ENCODE results near the gene RNF19B. TPM values are rescaled to one million over a fixed set of nuclear protein-coding genes. Genes with fewer than 3 reads are reported as not detected.
A peak's percentile ranks its signal among the peaks of the same experiment; 100 is the strongest.
"Not testable (repeated sequence)": the region's sequence is repeated elsewhere in the genome, so short reads cannot be mapped to it uniquely, and the experiment has no call there.

RNF19B gene
- total RNA-seq, 2 experiments from 2014 or later = 14.0 to 15.8 TPM

- H3K27ac Mint-ChIP-seq = no peak overlapping the region
- no peaks in the 10 kb centered on the region for H3K9me3 Mint-ChIP-seq (ENCODE audit: insufficient read depth)
- no peak for ATAC-seq
- peaks cover 38% of the 10 kb centered on the region for H3K4me1 Mint-ChIP-seq (ENCODE audit: low read depth)
- no peak overlapping the region for H3K4me3 Mint-ChIP-seq
- CTCF ChIA-PET = no interaction called here
- H3K27me3 Mint-ChIP-seq (ENCODE audit: low read depth) = peaks cover 5% of the 10 kb centered on the region
- H3K36me3 Mint-ChIP-seq (ENCODE audit: low read depth) = no peaks in the 10 kb centered on the region
- POLR2A ChIA-PET = no interaction called here
- no peak for DNase-seq
These were observed 14.2 kb upstream of the RNF19B start for GRCh38 chr1:32978854-32979253.

- CTCF ChIA-PET = no interaction called here
- Mint-ChIP-seq H3K4me1 (ENCODE audit: low read depth) (peaks cover 32% of the 10 kb centered on the region), H3K9me3 (ENCODE audit: insufficient read depth) (no peaks in the 10 kb centered on the region), H3K27me3 (ENCODE audit: low read depth) (peaks cover 8% of the 10 kb centered on the region), H3K36me3 (ENCODE audit: low read depth) (no peaks in the 10 kb centered on the region), H3K27ac (no peak overlapping the region), H3K4me3 (no peak overlapping the region)
- ATAC-seq = no peak
- no peak for DNase-seq
- POLR2A ChIA-PET = interaction anchor here (0.6 to 0.8 kb wide), 2 partner anchors 15 to 84 kb away, joined by 3 read pairs; no protein-coding TSS in a partner anchor
These were observed 13.0 kb upstream of the RNF19B start for GRCh38 chr1:32977546-32978087.

DNA sequence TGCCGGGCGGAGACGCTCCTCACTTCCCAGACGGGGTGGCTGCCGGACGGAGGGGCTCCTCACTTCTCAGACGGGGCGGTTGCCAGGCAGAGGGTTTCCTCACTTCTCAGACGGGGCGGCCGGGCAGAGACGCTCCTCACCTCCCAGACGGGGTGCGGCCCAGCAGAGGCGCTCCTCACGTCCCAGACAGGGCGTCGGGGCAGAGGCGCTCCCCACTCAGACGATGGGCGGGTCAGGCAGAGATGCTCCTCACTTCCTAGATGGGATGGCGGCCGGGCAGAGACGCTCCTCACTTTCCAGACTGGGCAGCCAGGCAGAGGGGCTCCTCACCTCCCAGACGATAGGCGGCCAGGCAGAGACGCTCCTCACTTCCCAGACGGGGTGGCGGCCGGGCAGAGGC lies 10.4 kb upstream of the RNF19B start:
- Mint-ChIP-seq H3K27me3 (ENCODE audit: low read depth) (peaks cover 29% of the 10 kb centered on the region), H3K4me1 (ENCODE audit: low read depth) (peaks cover 12% of the 10 kb centered on the region)
- CTCF ChIA-PET; H3K36me3 Mint-ChIP-seq (ENCODE audit: low read depth); POLR2A ChIA-PET; ATAC-seq; DNase-seq; H3K9me3 Mint-ChIP-seq (ENCODE audit: insufficient read depth); H3K4me3 Mint-ChIP-seq; H3K27ac Mint-ChIP-seq: not testable (repeated sequence)

GRCh38 chr1:32973458-32973857 lies 8.8 kb upstream of the RNF19B start:
- DNase-seq; H3K9me3 Mint-ChIP-seq (ENCODE audit: insufficient read depth); ATAC-seq; H3K36me3 Mint-ChIP-seq (ENCODE audit: low read depth); CTCF ChIA-PET; POLR2A ChIA-PET; H3K27ac Mint-ChIP-seq; H3K4me3 Mint-ChIP-seq: not testable (repeated sequence)
- Mint-ChIP-seq H3K4me1 (ENCODE audit: low read depth) (peaks cover 10% of the 10 kb centered on the region), H3K27me3 (ENCODE audit: low read depth) (peaks cover 35% of the 10 kb centered on the region)

GRCh38 chr1:32972814-32973428 lies 8.3 kb upstream of the RNF19B start:
- ChIA-PET POLR2A (no interaction called here), CTCF (interaction anchor here (2.7 kb wide), 1 partner anchor 8 kb away, joined by 16 read pairs; no protein-coding TSS in a partner anchor)
- H3K4me1 Mint-ChIP-seq (ENCODE audit: low read depth) = peaks cover 10% of the 10 kb centered on the region
- DNase-seq (no peak), ATAC-seq (peak; percentile 36)
- H3K36me3 Mint-ChIP-seq (ENCODE audit: low read depth) = peaks cover 3% of the 10 kb centered on the region
- H3K4me3 Mint-ChIP-seq = peak overlapping the region; percentile 60
- H3K27me3 Mint-ChIP-seq (ENCODE audit: low read depth) = peaks cover 39% of the 10 kb centered on the region
- H3K27ac Mint-ChIP-seq = no peak overlapping the region
- no peaks in the 10 kb centered on the region for H3K9me3 Mint-ChIP-seq (ENCODE audit: insufficient read depth)

GRCh38 chr1:32971576-32971975 lies 7.0 kb upstream of the RNF19B start:
- H3K4me3 Mint-ChIP-seq = no peak overlapping the region
- CTCF ChIA-PET = interaction anchor here (1.5 to 2.7 kb wide), 3 partner anchors 9 to 79 kb away, joined by 4 to 16 read pairs (median 5); no protein-coding TSS in a partner anchor
- H3K27me3 Mint-ChIP-seq (ENCODE audit: low read depth) = peaks cover 39% of the 10 kb centered on the region
- POLR2A ChIA-PET = interaction anchor here (0.5 kb wide), 1 partner anchor 1967 kb away, joined by 3 read pairs; no protein-coding TSS in a partner anchor
- H3K9me3 Mint-ChIP-seq (ENCODE audit: insufficient read depth) = no peaks in the 10 kb centered on the region
- ATAC-seq = no peak
- DNase-seq = no peak
- H3K4me1 Mint-ChIP-seq (ENCODE audit: low read depth) = peaks cover 10% of the 10 kb centered on the region
- no peak overlapping the region for H3K27ac Mint-ChIP-seq
- peaks cover 3% of the 10 kb centered on the region for H3K36me3 Mint-ChIP-seq (ENCODE audit: low read depth)

DNA sequence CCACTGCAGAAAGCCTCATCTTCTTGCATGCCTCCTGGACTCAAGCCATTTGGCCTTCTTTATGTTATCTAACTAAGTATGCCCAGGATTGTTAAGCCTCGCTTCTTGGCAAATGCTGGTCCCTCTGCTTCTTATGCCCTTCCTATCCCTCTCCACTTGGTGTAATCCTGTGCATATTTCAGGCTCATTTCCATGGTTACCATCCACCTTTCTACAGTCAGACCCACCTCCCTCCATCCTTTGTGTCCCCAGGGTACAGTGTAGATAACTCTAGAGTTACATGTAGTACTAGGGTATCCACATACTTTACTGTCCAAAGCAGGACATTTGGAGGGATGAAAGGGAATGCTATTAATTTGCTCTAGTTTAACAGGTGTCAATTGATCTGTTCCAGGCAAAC lies 6.5 kb upstream of the RNF19B start:
- Mint-ChIP-seq H3K27ac (no peak overlapping the region), H3K9me3 (ENCODE audit: insufficient read depth) (no peaks in the 10 kb centered on the region), H3K36me3 (ENCODE audit: low read depth) (peaks cover 3% of the 10 kb centered on the region), H3K4me3 (no peak overlapping the region), H3K27me3 (ENCODE audit: low read depth) (peaks cover 39% of the 10 kb centered on the region), H3K4me1 (ENCODE audit: low read depth) (peaks cover 10% of the 10 kb centered on the region)
- POLR2A ChIA-PET = interaction anchor here (0.5 kb wide), 1 partner anchor 1967 kb away, joined by 3 read pairs; no protein-coding TSS in a partner anchor
- DNase-seq (no peak), ATAC-seq (no peak)
- CTCF ChIA-PET = interaction anchor here (1.5 to 2.7 kb wide), 3 partner anchors 10 to 78 kb away, joined by 4 to 16 read pairs (median 5); no protein-coding TSS in a partner anchor

DNA sequence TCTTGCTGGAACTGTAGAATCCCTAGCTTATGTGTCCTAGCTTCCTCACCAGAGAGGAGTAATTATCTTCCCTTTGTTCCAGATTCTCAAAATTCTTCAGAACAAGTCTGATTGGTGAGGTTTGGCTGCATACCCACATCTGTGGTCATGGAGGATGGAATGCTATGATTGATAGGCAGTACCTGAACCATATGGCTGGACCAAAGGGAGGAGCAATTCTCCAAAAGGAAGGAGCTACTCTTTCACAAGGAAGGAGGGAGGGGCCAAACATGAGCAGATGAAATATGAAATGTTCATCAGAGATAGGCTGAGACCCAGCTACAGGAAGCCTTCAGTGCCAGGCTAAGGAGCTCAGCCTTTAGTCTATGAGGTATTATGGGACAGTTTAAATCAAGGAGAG lies 5.0 kb upstream of the RNF19B start:
- ChIA-PET CTCF (interaction anchor here (0.8 to 1.7 kb wide), 3 partner anchors 15 to 129 kb away, joined by 3 to 4 read pairs (median 3); no protein-coding TSS in a partner anchor), POLR2A (interaction anchor here (0.6 to 1.8 kb wide), 2 partner anchors 11 to 17 kb away, joined by 3 to 8 read pairs; no protein-coding TSS in a partner anchor)
- Mint-ChIP-seq H3K9me3 (ENCODE audit: insufficient read depth) (no peaks in the 10 kb centered on the region), H3K27me3 (ENCODE audit: low read depth) (peaks cover 34% of the 10 kb centered on the region), H3K4me3 (no peak overlapping the region), H3K36me3 (ENCODE audit: low read depth) (peaks cover 3% of the 10 kb centered on the region), H3K4me1 (ENCODE audit: low read depth) (peaks cover 15% of the 10 kb centered on the region), H3K27ac (no peak overlapping the region)
- DNase-seq (no peak), ATAC-seq (no peak)

DNA sequence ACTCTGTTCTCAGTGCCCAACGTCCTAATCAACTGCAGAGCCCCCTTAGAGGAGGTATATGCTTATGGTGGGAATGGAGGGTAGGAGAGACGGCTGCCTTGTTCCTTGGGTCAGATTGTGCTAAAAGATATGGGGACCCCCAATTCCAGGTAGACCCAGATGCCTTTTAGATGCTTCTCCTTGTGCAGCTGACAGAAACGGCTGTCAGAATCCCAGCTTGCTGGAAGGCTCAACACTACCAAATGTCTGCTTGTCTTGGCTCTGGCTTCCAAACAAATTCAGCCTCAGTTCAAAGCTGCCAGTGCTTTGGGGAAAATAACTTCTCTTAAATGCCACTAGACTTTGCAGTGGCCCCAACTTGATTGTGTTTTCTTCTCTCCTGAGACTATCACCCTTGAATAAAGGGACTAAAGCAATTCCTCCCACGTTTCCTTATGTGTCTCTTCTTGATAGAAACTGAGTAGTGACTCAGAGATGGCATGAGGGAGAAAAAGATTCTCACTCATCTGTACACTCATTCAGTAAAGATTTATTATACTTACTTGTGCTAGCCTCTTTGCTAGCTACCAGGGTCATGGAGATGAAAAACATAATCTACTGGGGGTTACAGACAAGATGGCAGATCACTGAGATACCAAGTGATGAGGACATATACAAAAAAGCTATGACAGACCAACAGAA lies 3.4 kb upstream of the RNF19B start:
- no peak for ATAC-seq
- H3K9me3 Mint-ChIP-seq (ENCODE audit: insufficient read depth) = no peaks in the 10 kb centered on the region
- no peak overlapping the region for H3K4me3 Mint-ChIP-seq
- H3K27me3 Mint-ChIP-seq (ENCODE audit: low read depth) = peaks cover 32% of the 10 kb centered on the region
- CTCF ChIA-PET = interaction anchor here (1.1 kb wide), 2 partner anchors 13 to 20 kb away, joined by 3 read pairs; no protein-coding TSS in a partner anchor
- POLR2A ChIA-PET = interaction anchor here (1.3 to 1.6 kb wide), 2 partner anchors 13 to 16 kb away, joined by 3 to 4 read pairs; no protein-coding TSS in a partner anchor
- no peak for DNase-seq
- no peak overlapping the region for H3K27ac Mint-ChIP-seq
- peaks cover 18% of the 10 kb centered on the region for H3K4me1 Mint-ChIP-seq (ENCODE audit: low read depth)
- peaks cover 3% of the 10 kb centered on the region for H3K36me3 Mint-ChIP-seq (ENCODE audit: low read depth)

DNA sequence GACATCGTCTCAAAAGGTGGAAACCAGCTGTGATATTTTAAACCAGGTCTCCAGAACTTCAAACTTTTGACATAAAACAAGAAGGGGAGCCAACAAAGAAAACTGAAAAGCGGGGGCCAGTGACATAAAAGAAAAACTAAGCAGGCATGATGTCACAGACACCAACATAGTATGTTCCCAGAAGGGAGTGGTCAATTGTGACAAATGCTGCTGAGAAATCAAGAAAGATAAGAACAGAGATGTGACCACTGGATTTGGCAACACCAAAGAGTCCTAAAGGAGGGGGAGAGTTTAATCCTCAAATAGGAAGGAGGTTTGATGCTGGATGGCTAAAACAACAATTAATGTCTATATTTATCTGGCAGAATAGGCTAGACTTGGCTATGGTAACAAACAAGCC lies 2.3 kb upstream of the RNF19B start:
- POLR2A ChIA-PET = interaction anchor here (1.3 to 1.6 kb wide), 2 partner anchors 15 to 17 kb away, joined by 3 to 4 read pairs; no protein-coding TSS in a partner anchor
- H3K36me3 Mint-ChIP-seq (ENCODE audit: low read depth) = peaks cover 7% of the 10 kb centered on the region
- H3K9me3 Mint-ChIP-seq (ENCODE audit: insufficient read depth) = no peaks in the 10 kb centered on the region
- H3K4me1 Mint-ChIP-seq (ENCODE audit: low read depth) = peaks cover 24% of the 10 kb centered on the region
- no peak for ATAC-seq
- CTCF ChIA-PET = interaction anchor here (1.1 kb wide), 1 partner anchor 19 kb away, joined by 3 read pairs; no protein-coding TSS in a partner anchor
- H3K27me3 Mint-ChIP-seq (ENCODE audit: low read depth) = peaks cover 23% of the 10 kb centered on the region
- H3K27ac Mint-ChIP-seq = no peak overlapping the region
- H3K4me3 Mint-ChIP-seq = no peak overlapping the region
- DNase-seq = no peak

DNA sequence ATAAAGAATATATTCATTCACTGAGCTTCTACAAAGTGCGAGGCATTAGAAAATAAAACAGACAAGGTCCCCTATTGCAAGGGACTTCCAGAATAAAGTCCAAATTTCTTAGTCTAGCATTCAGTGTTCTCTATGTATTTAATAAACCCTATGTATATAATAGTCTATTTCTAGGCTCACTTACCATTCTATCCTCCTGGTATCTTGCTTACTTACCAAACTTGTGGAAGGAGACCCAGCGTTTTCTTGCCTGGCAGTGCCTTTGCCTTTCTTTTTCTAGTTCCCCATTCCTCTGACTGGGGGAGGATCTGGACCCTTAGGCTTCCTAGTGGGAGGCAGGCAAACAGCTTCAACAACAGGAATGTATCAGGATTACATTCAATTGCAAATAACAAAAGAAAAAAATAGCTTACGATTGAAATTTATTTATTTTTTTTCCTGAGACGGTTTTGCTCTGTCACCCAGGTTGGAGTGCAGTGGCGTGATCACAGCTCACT lies 690 bp upstream of the RNF19B start:
- peak overlapping the region; percentile 88 for H3K27ac Mint-ChIP-seq
- peaks cover 37% of the 10 kb centered on the region for H3K4me1 Mint-ChIP-seq (ENCODE audit: low read depth)
- ATAC-seq (no peak), DNase-seq (no peak)
- no peaks in the 10 kb centered on the region for H3K9me3 Mint-ChIP-seq (ENCODE audit: insufficient read depth)
- peaks cover 10% of the 10 kb centered on the region for H3K27me3 Mint-ChIP-seq (ENCODE audit: low read depth)
- peaks cover 7% of the 10 kb centered on the region for H3K36me3 Mint-ChIP-seq (ENCODE audit: low read depth)
- H3K4me3 Mint-ChIP-seq = peak overlapping the region; percentile 81
- CTCF ChIA-PET = interaction anchor here (1.0 to 1.6 kb wide), 3 partner anchors 24 to 162 kb away, joined by 3 to 8 read pairs (median 3); no protein-coding TSS in a partner anchor
- POLR2A ChIA-PET = interaction anchor here (0.5 to 2.7 kb wide), 7 partner anchors 16 to 494 kb away, joined by 3 to 17 read pairs (median 4); no protein-coding TSS in a partner anchor
